Measurements from ENCODE around the gene B3GAT1. TPM values are rescaled to one million over a fixed set of nuclear protein-coding genes. Genes with fewer than 3 reads are reported as not detected.

The B3GAT1 gene
- polyA plus RNA-seq, 1 of the 3 experiments (the other 2 are of a cell fraction): 0.15 TPM

GRCh38 chr11:134407923-134408322 is 4.1 kb downstream of the B3GAT1 start (continued):
- TF ChIP-seq REST (IDR thresholded peaks at IDR 0.05; ENCODE audit: low read depth, low read length) (no peak), CTCF (IDR thresholded peaks at IDR 0.05) (no peak), SIN3A (IDR thresholded peaks at IDR 0.05; ENCODE audit: borderline replicate concordance, low read depth, low read length) (no peak), RAD21 (IDR thresholded peaks at IDR 0.05; ENCODE audit: low read length) (no peak)

- Histone ChIP-seq H3K4me2 (no peak overlapping the region), H3K36me3 (replicated peaks in 1 of 2; ENCODE audit: control insufficient read depth in 1 of 2, insufficient read depth in 2 of 2, low read length in 1 of 2) (no peaks in the 10 kb centered on the region), H3K9ac (no peak overlapping the region), H3K9me2 (no peaks in the 10 kb centered on the region), H4K20me1 (ENCODE audit: insufficient read depth) (no peaks in the 10 kb centered on the region), H3K4me3 (ENCODE audit: low read depth in 2 of 2, low read length in 1 of 2) (no peak overlapping the region), H3K27ac (ENCODE audit: low read depth in 2 of 2, low read length in 1 of 2) (no peak overlapping the region), H3K9me3 (no peaks in the 10 kb centered on the region), H3K4me1 (ENCODE audit: control insufficient read depth in 1 of 2, insufficient read depth in 2 of 2, low read depth in 1 of 2, low read length in 1 of 2) (peaks cover 0 to 13% of the 10 kb centered on the region in 2 experiments; a peak in 1 of 4 replicates), H2AFZ (ENCODE audit: low read depth) (no peak overlapping the region), H3F3A (replicated peaks; ENCODE audit: insufficient read depth) (no peaks in the 10 kb centered on the region), H3K79me2 (ENCODE audit: insufficient read depth) (no peaks in the 10 kb centered on the region), H3K27me3 (ENCODE audit: insufficient read depth) (no peaks in the 10 kb centered on the region)
- 73% methylated on average over 10 of the region's 12 CpGs for WGBS (ENCODE audit: low lambda C conversion rate)
- no peak for TF ChIP-seq RXRA (IDR thresholded peaks at IDR 0.05; ENCODE audit: borderline replicate concordance, low read depth)
- TF ChIP-seq ZBTB33 (IDR thresholded peaks at IDR 0.05; ENCODE audit: borderline replicate concordance, low read depth): no peak
- TF ChIP-seq TAF1 (IDR thresholded peaks at IDR 0.05; ENCODE audit: borderline replicate concordance, low read depth, low read length): no peak
- TF ChIP-seq GATA2 (CRISPR knock-in tag; IDR thresholded peaks at IDR 0.05): no peak
- no peak for TF ChIP-seq FOXM1 (IDR thresholded peaks at IDR 0.05; ENCODE audit: low read depth)
- TF ChIP-seq RCOR1 (IDR thresholded peaks at IDR 0.05; ENCODE audit: low read length): no peak
- no peak for TF ChIP-seq FOSL2 (IDR thresholded peaks at IDR 0.05; ENCODE audit: borderline replicate concordance, low read depth)
- no peak for DNase-seq
- ChIA-PET CTCF (no interaction called here), POLR2A (no interaction called here)
Measured at GRCh38 chr11:134407321-134407828, 4.7 kb downstream of the B3GAT1 start.

All from SK-N-SH (cell line).